Neutrophil (primary cell): ENCODE results near the gene TRNAU1AP.
"Not testable (repeated sequence)": the region's sequence is repeated elsewhere in the genome, so short reads cannot be mapped to it uniquely, and the experiment has no call there.

Experiments used
- H3K27ac ChIP-seq: fragments of 200-600 bp; sonication (generic); 2 replicates; pipeline ENCODE4 v1.5.1; 2016; ENCODE audit warnings: mild to moderate bottlenecking, moderate library complexity
- H3K27me3 ChIP-seq: fragments of 200-600 bp; sonication (generic); 2 replicates; pipeline ENCODE4 v1.6.0; 2016; ENCODE audit warnings: mild to moderate bottlenecking
- H3K36me3 ChIP-seq: fragments of 200-600 bp; sonication (generic); 2 replicates; pipeline ENCODE4 v1.5.1; 2017
- H3K4me1 ChIP-seq, 2 experiments: fragments of 200-600 bp in 1 of 2; sonication (generic) in 1 of 2; 1 replicate in 1 of 2; 2 replicates in 1 of 2; pipeline versions ENCODE4 v1.5.1 to v1.6.1; 2013 to 2016; ENCODE audit warnings: low read depth in 1 of 2, low read length in 1 of 2, mild to moderate bottlenecking in 1 of 2, moderate library complexity in 1 of 2; ENCODE audit not compliant: control insufficient read depth in 1 of 2, insufficient read depth in 1 of 2
- H3K4me3 ChIP-seq, 2 experiments: fragments of 200-600 bp in 1 of 2; sonication (generic) in 1 of 2; 1 replicate in 1 of 2; 2 replicates in 1 of 2; pipeline ENCODE4 v1.5.1; 2013 to 2016; ENCODE audit warnings: low read depth in 1 of 2, low read length in 1 of 2, mild to moderate bottlenecking in 1 of 2, moderate library complexity in 1 of 2
- H3K9me3 ChIP-seq: fragments of 200-600 bp; sonication (generic); 2 replicates; pipeline ENCODE4 v1.5.1; 2016
- CTCF ChIP-seq: fragments of 200-600 bp; sonication (generic); IDR thresholded peaks from 2 replicates; pipeline ENCODE4 v1.5.1; 2016; ENCODE audit warnings: antibody characterized with exemption

TRNAU1AP gene

GRCh38 chr1:28595412-28596191 lies 42.7 kb downstream of the TRNAU1AP start:
- H3K36me3 ChIP-seq: peaks cover 42% of the 10 kb centered on the region
- H3K27ac ChIP-seq: no peak overlapping the region
- no peak for TF ChIP-seq CTCF
- H3K4me3 ChIP-seq: no peak overlapping the region
- H3K27me3 ChIP-seq: peaks cover 12% of the 10 kb centered on the region
- no peaks in the 10 kb centered on the region for H3K9me3 ChIP-seq
- peaks cover 8 to 13% of the 10 kb centered on the region in 2 experiments for H3K4me1 ChIP-seq

GRCh38 chr1:28596276-28596675 lies 43.4 kb downstream of the TRNAU1AP start:
- not testable (repeated sequence) for H3K27ac ChIP-seq
- peaks cover 12% of the 10 kb centered on the region for H3K27me3 ChIP-seq

GRCh38 chr1:28601696-28602095 lies 48.8 kb downstream of the TRNAU1AP start:
- H3K9me3 ChIP-seq: no peaks in the 10 kb centered on the region
- H3K4me3 ChIP-seq: no peak overlapping the region
- H3K27me3 ChIP-seq: no peaks in the 10 kb centered on the region
- H3K27ac ChIP-seq: no peak overlapping the region
- H3K4me1 ChIP-seq: no peaks in the 10 kb centered on the region
- no peak for TF ChIP-seq CTCF
- H3K36me3 ChIP-seq: peaks cover 82% of the 10 kb centered on the region

More at GRCh38 chr1:28596276-28596675, 43.4 kb downstream of the TRNAU1AP start:
- peaks cover 8 to 13% of the 10 kb centered on the region in 2 experiments for H3K4me1 ChIP-seq
- H3K9me3 ChIP-seq, H3K4me3 ChIP-seq: not testable (repeated sequence)
- peaks cover 48% of the 10 kb centered on the region for H3K36me3 ChIP-seq

GRCh38 chr1:28602536-28603439 lies 49.9 kb downstream of the TRNAU1AP start:
- Histone ChIP-seq H3K27me3 (no peaks in the 10 kb centered on the region), H3K9me3 (no peaks in the 10 kb centered on the region), H3K4me1 (no peaks in the 10 kb centered on the region), H3K27ac (no peak overlapping the region), H3K36me3 (peaks cover 93% of the 10 kb centered on the region), H3K4me3 (no peak overlapping the region)
- TF ChIP-seq CTCF: no peak

- no peaks in the 10 kb centered on the region for H3K9me3 ChIP-seq
- no peaks in the 10 kb centered on the region for H3K27me3 ChIP-seq
- H3K4me1 ChIP-seq: no peaks in the 10 kb centered on the region
- H3K27ac ChIP-seq: no peak overlapping the region
- no peak for TF ChIP-seq CTCF
- H3K36me3 ChIP-seq: peaks cover 95% of the 10 kb centered on the region
- H3K4me3 ChIP-seq: no peak overlapping the region
These were observed 51.5 kb downstream of the TRNAU1AP start for GRCh38 chr1:28604411-28604810.

GRCh38 chr1:28604962-28605361 lies 52.1 kb downstream of the TRNAU1AP start:
- no peak for TF ChIP-seq CTCF
- Histone ChIP-seq H3K9me3 (no peaks in the 10 kb centered on the region), H3K27ac (no peak overlapping the region), H3K36me3 (peaks cover 95% of the 10 kb centered on the region), H3K27me3 (no peaks in the 10 kb centered on the region), H3K4me1 (no peaks in the 10 kb centered on the region), H3K4me3 (no peak overlapping the region)
